Colon (tissue), 2 donors: ENCODE measurements around the gene AHI1.

Source experiments
- FAIRE-seq: peaks from 2 replicates; lab custom pipeline; 2012; peaks lifted over from hg19 to GRCh38; lab: Jason Lieb, UNC
- donor health status: control.
- donor health status: control.

AHI1 gene

DNA sequence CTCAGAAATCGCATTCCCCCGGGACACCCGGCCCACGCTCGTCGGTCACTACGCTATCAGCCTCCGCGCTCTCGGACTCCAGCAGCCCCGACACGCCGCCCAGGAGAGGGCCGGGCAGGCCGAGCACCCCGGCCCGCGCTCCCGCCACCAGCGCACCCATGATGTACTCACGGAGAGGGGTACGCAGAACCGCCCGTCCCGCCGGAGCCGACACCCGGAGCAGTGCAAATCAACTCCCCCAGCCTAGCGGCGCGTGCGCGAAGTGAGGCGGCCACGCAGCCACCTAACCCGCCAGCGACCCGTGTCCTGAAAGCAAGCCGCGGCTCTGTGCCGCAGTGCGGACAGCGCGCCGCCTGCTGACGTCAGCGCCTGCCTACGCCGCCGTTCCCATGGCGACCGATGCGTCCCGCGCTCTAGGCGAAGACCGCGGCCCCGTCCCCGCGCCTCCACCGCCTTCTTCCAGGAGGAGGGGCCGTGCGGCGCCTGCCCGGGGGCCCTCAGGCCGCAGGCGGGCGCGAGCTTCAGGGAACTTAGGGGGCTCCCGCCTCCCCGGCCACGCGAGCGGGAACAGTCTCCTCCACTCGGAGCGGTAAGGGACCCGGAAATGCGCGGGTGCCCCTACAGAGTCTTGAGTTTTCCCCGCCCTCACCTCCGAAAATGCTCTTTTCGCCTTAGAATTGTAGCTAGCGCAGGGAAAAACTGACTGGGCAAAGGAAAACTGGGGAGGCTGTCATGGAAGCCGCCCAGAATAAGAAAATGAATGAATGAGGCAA lies at the start of gene AHI1:
AHI1 (minus strand) TSS at position 329 of the 773 bp plus-strand sequence. CDS start 5,503 bp downstream, outside the sequence.
- no peak for FAIRE-seq

GRCh38 chr6:135546680-135547418 lies 49.3 kb upstream of the AHI1 start:
- FAIRE-seq = no peak

GRCh38 chr6:135546206-135546605 lies 48.7 kb upstream of the AHI1 start:
- FAIRE-seq = no peak

GRCh38 chr6:135540207-135540840 lies 42.8 kb upstream of the AHI1 start:
- no peak for FAIRE-seq

DNA sequence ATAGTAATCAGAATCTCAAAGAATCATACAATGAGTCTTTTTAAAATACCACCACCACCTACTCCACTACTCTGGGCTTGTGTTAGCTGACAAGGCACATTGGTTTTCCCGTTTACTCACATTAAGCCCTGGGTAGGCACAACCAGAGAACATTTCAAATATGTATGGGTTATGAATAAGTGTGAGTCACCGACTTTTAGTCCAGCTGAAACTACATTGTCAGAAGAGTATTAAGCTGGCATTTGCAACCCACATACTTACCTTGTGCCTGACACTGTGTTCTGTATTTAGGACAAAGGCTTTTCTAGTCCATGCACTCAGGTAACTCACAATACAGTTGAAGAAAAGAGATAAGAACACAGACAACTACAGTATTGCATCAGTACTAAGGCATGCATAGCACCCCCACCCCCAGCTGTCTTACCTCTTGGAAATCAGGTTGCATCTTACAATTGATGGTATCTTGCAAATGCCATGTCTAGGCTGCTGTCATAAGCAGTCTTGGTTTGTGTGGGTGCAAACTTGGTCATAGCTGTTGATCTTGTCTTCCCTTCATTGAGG lies 40.3 kb upstream of the AHI1 start:
- no peak for FAIRE-seq

- no peak for FAIRE-seq
Observed at GRCh38 chr6:135535989-135536414, 38.5 kb upstream of the AHI1 start.

DNA sequence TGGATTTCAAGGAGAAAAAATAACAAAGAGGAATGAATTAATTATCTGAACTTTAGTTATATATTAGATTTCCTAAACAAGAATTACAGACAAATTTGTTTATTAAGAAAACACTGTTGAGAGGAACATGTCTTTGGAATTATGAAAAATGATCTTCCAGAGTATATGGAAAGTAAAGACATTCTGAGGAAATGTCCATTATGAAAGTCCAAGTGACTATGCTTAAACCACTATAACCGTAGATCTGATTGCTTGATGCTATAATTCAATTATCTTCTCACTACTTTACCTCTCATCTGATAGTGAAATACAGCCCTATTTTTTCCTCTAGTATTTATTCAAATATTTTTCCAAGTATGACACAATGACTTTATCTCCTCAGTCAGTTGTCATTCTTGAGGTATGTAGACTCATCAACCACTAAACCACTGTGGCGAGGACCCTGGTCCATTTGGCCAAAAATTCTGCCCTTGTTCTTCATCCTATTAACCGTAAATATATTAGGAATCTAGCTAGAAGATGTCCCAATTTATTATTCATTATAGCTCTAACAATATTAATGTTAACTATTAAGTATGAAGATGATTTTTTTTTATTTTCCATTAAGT lies 37.3 kb upstream of the AHI1 start:
- no peak for FAIRE-seq

- FAIRE-seq = no peak
Observed at GRCh38 chr6:135532559-135532958, 35.0 kb upstream of the AHI1 start.

DNA sequence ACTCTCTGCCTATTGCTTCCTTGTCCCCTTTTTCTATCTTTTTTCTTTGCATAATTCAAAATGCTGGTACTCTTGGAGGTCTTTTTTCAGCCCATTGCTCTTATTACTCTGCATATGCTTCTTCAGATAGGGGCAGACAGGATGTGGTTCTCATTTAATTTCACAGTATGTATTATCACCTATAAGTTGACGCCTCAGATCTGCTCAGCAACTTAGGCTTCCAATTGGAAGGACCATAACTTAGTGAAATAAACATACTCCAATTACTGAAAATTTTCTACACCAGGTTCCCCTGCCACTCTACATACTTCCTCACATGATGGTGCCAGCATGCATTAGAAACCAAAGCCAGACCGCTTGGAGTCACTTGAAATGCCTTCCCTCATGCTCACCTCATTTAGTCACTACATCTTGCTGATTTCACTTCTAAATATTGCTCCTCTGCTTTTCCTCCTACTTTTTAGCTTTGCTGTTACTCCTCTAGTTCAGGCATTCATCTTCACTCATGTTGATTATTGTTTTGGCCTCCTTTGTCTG lies 34.5 kb upstream of the AHI1 start:
- no peak for FAIRE-seq

- no peak for FAIRE-seq
Observed at GRCh38 chr6:135530113-135530512, 32.6 kb upstream of the AHI1 start.

GRCh38 chr6:135527960-135528249 lies 30.4 kb upstream of the AHI1 start:
- FAIRE-seq = no peak

DNA sequence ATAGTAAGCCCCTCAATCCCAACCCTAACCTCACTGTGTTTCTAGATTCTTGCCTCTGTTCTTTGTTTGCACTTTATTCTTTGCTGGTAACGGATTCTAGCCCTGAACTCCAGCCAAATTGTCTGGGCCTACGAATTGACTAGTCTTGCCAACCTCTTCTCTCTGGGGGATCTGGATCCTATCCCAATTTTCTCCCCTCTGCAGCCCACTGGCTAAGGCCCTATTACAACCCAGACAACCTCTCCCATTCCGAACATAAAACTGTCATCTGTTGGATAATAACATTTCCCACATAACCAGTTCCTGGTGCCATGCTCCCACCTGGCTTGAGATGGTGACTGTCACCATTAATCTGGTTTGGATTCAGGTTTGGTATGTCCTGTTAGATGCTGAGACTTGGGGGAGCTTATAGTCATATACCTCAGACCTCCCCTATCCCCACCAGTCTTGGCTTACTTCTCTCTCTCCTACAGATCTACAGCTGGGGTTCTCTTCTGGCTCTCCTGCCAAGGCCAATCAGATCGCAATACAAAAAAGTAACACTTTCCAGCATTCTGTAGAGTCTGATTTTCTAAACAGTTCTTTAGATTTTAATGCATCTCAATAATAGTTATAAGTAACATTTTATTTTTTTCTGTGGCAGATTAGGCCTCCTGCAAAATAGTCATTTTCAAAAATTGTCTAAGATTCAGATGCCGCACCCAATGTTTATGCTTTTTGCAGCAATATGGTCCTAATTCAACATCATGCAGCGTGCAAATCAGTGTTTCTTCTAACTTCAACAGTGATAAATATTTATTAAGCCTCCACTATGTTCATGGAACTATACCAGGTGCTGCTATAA lies 29.8 kb upstream of the AHI1 start:
- no peak for FAIRE-seq

DNA sequence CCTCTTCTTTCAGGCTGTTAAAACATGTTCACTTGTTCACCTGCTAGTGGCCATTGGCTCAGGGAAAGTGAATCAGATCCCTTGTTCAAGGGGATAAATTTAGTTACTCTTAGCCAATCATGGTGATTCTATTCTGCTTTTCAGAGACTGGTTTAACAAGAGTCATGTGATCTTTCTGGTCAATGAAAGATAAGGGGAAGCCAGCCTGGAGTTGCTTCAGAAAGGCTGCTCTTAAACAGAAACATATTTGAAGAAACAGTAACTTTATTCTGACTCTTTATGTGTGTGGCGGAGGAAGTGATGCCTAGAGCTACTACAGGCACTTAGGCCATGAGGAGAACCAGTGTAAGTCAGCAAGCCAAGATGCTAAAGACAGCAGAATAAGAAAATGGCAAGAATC lies 28.1 kb upstream of the AHI1 start:
- no peak for FAIRE-seq

DNA sequence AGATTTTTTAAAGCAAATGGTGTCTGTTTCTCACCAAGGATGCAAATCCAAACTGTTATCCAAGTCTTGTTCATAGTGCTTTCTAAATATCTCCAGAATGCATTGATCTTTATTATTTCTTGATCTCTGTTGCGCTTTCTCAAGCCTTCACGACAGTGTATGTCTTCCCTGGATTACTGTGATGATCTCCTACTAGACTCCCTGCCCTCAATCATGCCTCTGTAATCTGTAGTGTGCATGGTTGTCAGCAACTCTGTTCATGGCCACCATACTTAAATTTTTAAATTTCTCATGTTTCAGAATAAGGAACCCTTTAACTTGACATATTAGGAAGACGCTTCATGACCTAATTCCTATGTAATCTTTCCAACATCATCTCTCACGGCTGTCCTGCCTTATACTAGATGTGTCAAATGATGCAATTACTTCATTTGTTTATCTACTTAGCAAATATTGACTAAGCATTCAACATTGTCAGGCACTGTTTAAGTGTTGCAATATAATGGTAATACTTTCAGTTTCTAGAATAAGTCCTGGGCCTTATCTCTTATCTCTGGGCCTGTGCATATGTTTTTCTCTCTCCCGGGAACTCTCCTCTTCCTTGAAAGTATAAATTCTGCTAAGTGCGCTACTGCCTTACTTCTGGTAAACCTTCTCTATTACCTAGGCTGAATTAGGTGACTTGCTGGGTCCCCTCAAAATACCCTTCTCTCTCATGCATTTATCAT lies 25.6 kb upstream of the AHI1 start:
- no peak for FAIRE-seq

DNA sequence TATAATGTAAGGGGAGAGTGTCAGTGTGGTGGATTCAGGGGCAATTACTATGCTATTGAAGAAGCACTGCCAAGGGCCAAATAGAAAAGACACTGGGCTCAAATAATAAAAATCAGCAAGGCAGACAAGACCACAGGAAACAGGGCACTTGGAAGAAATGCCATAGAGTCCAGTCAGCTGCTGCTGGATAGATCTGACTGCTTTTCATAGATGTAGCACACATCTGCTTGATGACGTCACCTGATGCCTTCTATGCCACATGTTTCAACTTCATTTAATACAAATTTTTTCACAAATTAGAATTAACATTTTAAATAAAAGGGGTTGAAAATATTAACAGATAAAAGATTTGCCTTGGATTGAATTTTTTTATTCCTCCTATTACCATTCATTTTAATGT lies 23.9 kb upstream of the AHI1 start:
- FAIRE-seq = no peak

DNA sequence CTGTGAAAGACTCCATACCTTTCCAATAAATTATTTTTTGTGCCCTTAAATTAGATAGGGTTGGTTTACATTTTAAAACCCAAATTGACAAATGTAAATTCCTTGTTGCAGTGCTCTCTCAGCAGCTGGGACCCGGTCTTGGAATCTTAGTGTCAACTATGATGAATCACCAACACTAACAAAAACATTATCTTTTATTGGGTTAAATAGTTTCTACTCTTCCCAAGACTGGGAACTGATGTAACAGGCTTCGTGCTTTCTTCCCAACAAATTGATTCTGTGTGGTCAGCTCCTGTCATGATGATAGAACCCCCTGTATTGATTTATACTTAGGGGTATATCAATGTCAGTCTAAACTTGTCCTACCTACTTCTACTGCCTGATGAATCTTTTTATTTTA lies 23.2 kb upstream of the AHI1 start:
- no peak for FAIRE-seq

DNA sequence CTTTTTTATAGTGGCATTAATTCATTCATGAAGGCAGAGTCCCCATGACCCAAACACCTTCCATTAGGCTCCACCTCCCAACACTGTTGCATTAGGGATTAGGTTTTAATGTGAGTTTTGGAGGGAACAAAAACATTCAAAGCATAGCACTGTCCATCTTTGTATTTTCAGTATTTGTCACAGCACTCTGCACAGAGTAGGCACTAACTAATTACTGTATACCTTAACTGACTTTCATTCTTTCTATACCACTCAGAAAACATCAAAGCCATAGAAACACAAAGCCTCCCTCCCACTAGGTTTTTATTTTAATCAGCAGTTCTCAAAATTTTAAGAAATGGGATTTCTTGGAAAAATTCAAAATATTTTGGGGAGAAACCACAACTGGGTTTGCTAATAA lies 21.8 kb upstream of the AHI1 start:
- no peak for FAIRE-seq

- no peak for FAIRE-seq
Observed at GRCh38 chr6:135517527-135517926, 20.0 kb upstream of the AHI1 start.

DNA sequence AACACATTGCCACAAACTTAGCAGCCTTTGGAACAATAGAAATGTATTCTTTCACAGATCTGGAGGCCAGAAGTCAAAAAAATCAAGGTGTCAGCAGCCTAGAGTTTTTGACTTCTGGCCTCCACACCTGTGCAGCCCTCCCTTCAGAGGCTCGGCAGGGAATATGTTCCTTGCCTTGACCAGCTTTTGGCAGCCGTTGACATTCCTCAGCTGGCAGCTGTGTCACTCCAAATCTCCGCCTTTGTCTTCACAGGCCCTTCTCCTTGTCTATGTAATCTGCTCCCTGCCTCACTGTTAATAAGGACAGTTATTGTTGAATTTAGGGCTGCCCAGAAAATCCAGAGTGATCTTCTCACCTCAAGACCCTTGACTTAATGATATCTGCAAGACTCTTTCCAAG lies 17.2 kb upstream of the AHI1 start:
- FAIRE-seq = no peak

GRCh38 chr6:135506270-135506997 lies 8.9 kb upstream of the AHI1 start:
- peak; percentile 78 for FAIRE-seq
